Mononuclear cell (primary cell): ENCODE measurements around the gene RPS14. TPM values are rescaled to one million over a fixed set of nuclear protein-coding genes. Genes with fewer than 3 reads are reported as not detected.
A peak's percentile ranks its signal among the peaks of the same experiment; 100 is the strongest.
"Not testable (repeated sequence)": the region's sequence is repeated elsewhere in the genome, so short reads cannot be mapped to it uniquely, and the experiment has no call there.

ENCODE experiments used
- H3K27me3 ChIP-seq: 2 replicates; pipeline ENCODE4 v1.6.0; 2011; ENCODE audit warnings: low read length, control low read depth; ENCODE audit not compliant: insufficient read depth
- H3K4me1 ChIP-seq: 2 replicates; pipeline ENCODE4 v1.5.1; 2011; ENCODE audit warnings: mild to moderate bottlenecking, low read length, control low read depth; ENCODE audit not compliant: insufficient read depth
- H3K4me3 ChIP-seq: 2 replicates; pipeline ENCODE4 v1.5.1; 2011; ENCODE audit warnings: mild to moderate bottlenecking, low read length, moderate library complexity
- H3K9me3 ChIP-seq: 2 replicates; pipeline ENCODE4 v1.5.1; 2011; ENCODE audit warnings: low read depth, mild to moderate bottlenecking, control low read depth, low read length
- total RNA-seq: library from RNA; depleted of rRNA; stranded (reverse); fragments of >200 nt; gene quantifications from one replicate; pipeline ENCODE4 v1.2.3, GENCODE V29; 2012

Gene RPS14
- total RNA-seq, 1 donor: 4,450 TPM

DNA sequence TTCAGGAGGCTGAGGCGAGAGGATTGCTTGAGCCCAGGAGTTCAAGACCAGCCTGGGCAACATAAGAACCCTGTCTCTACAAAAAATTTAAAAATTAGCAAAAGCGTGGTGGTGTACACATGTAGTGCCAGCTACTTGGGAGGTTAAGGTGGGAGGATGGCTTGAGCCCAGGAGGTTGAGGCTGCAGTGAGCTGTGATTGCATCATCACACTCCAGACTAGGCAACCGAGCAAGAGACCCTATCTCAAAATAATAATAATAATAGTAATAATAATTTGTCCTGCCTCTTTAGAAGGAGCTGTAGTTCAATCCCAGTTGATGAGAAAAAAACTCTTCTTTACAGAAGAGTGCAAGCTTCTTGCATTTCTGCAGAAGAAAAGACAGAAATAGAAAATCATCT is 26.8 kb downstream of the RPS14 start:
- Histone ChIP-seq H3K27me3 (no peaks in the 10 kb centered on the region), H3K9me3 (no peaks in the 10 kb centered on the region), H3K4me1 (peaks cover 14% of the 10 kb centered on the region), H3K4me3 (no peak overlapping the region)

DNA sequence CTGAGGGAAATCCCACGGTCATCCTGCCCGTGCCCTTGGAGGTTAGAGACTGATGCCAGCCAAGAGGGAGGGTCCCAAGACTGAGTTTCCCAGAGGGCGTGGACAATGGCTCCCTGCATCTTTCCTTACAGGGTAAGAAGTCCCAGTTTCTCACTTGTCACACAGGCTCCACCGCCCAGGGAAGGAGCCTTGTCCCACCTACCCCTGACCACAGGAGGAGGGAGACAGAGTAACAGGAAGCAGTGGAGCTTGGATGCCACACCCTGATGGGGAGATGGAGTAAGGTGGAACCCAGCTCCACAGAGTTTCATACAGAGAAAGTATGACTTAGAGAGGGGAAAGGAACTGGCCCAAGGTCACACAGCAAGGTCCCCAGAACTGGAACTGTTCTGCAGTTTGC is 27.5 kb downstream of the RPS14 start:
- Histone ChIP-seq H3K4me1 (peaks cover 14% of the 10 kb centered on the region), H3K9me3 (no peaks in the 10 kb centered on the region), H3K4me3 (no peak overlapping the region), H3K27me3 (no peaks in the 10 kb centered on the region)

DNA sequence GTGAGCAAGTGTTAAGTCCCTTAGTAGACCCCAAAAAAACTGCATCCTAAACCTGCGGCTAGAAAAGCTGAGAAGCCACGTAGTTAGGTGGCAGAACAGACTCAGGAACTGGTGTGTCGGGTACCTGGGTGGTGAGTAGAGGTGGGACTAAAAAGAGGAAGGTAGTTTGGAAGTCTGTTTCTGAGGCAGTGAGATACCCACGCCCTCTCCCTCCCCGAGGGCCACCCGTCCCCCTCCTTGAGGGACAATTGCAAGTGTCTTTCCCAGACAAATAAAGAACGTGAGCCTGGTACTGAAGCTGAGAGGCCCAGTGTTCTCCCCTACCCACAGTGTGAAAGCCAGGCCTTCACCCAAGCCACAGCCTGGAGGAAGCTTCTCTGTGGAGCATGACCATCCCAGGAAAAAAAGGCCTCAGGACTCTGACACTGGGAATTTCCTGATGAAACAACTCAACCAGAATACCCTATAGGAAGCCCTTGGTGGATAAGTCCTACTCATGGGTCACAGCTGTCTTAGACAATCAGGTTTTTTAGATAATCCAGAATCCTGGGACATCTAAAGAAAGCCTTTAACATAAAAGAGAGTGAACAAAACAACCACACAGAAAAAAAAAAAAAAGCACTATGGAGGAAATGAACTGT is 29.8 kb downstream of the RPS14 start:
- no peaks in the 10 kb centered on the region for H3K27me3 ChIP-seq
- peaks cover 20% of the 10 kb centered on the region for H3K4me1 ChIP-seq
- no peaks in the 10 kb centered on the region for H3K9me3 ChIP-seq
- H3K4me3 ChIP-seq: no peak overlapping the region

DNA sequence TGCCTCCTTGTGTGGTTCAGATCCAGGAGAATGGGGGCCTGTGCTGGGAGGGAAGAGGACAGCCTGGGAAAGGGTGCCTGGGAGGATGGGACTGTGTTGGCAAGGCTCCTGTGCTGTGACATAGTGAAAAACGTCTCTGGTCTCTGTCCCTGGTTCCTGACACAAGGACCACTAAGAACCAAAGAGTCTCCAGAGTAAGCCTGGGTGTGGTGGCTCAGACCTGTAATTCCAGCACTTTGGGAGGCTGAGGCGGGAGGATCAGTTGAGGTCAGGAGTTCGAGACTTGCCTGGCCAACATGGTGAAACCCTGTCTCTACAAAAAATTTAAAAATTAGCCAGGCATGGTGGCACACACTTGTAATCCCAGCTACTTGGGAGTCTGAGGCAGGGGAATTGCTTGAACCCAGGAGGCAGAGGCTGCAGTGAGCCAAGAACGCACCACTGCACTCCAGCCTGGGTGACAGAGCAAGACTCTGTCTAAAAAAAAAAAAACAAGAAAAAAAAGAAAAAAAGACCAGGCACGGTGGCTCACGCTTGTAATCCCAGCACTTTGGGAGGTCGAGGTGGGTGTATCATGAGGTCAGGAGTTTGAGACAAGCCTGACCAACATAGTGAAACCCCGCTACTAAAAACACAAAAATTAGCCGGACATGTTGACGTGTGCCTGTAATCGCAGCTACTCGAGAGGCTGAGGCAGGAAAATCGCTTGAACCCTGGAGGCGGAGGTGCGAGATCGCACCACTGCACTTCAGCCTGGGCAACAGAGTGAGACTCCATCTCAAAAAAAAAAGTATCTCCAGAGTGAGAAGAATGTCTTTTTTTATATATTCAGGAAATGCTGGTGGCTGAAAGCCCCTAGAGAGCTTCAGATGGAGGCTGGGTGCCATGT is 35.4 kb downstream of the RPS14 start:
- H3K9me3 ChIP-seq, H3K27me3 ChIP-seq, H3K4me3 ChIP-seq: not testable (repeated sequence)
- peaks cover 58% of the 10 kb centered on the region for H3K4me1 ChIP-seq

DNA sequence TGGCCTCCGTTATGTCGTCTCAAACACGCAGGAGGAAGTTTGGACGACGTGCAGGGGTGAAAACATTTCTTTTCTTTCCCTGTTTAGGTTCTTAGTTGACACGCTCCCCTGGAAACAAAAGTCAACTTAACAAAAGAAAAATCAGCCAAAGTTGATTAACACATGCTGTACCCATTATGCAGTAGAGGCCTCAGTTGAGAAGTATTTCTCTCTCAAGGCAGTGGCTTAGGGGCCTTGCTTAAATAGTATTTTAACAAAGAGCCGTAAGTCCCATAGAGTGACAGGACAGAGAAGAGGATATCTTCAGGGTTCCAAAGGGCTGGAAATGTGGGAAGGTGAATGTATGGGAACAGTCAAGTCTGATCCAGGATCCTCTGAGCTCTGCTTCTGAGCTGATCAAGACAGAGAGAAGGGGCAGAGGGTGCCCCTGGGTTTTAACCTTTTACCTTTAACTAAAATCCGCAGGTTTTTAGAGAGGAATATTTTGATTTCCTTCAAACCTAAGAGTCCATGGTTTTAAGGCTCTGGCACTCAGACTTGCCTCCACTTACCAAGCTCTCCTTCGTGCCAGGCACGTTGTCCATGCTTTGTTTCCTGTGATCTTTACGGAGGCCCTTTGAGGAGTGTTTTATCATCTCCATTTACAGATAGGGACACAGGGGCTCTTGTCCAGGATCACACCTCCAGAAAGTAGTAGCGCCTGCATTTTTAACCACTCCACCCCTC is 36.2 kb downstream of the RPS14 start:
- Histone ChIP-seq H3K4me1 (peaks cover 66% of the 10 kb centered on the region), H3K27me3 (no peaks in the 10 kb centered on the region), H3K9me3 (no peaks in the 10 kb centered on the region), H3K4me3 (peak overlapping the region; percentile 97)

DNA sequence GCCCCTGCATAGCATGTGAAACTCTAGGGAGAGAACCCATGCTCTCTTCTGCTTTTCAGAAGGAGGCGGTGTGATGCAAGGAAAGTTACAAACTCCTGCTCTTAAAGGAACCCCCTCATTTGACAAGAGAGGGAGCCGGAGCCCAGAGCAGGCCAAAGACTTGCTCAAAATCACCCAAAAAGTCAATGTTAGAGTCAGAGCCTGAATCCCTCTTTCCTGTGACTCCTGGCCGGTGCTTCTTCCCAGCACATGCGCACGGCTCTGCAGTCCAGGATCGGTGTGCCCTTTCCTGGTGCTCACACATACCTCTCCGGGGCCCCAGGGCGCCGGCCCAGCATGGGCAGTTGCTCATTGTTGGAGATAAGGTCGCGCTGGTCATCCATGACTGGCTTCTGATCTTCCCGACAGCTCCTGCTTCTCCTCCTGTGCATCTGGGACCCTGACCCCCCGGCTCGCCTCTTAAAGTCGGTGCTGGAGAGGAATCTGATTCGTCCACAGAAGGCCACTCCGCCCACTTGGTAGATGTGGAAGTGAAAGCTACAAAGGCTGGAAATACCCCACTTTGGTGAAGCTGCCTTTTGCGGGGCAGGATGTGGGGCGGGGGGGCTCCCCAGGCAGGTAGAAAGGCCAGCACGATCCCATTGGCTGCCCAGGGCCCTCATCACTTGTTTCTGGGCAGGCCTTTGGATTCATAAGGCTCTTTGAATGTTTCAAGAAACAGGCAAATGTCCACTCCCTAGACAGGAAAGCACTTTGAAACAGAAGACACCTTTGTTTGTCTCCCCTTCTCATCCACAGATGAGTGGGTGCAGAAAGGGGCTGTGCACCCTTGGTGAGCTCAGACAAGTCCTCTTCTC is 37.0 kb downstream of the RPS14 start, which contains the start of gene CD74:
Gene CD74, minus strand, starts transcription at position 592 of the 857 bp plus-strand sequence. Its CDS starts 161 bp downstream, at position 431.
- Histone ChIP-seq H3K27me3 (no peaks in the 10 kb centered on the region), H3K4me3 (peak within 1 kb of the TSS; percentile 97), H3K4me1 (peaks cover 68% of the 10 kb centered on the region), H3K9me3 (no peaks in the 10 kb centered on the region)

DNA sequence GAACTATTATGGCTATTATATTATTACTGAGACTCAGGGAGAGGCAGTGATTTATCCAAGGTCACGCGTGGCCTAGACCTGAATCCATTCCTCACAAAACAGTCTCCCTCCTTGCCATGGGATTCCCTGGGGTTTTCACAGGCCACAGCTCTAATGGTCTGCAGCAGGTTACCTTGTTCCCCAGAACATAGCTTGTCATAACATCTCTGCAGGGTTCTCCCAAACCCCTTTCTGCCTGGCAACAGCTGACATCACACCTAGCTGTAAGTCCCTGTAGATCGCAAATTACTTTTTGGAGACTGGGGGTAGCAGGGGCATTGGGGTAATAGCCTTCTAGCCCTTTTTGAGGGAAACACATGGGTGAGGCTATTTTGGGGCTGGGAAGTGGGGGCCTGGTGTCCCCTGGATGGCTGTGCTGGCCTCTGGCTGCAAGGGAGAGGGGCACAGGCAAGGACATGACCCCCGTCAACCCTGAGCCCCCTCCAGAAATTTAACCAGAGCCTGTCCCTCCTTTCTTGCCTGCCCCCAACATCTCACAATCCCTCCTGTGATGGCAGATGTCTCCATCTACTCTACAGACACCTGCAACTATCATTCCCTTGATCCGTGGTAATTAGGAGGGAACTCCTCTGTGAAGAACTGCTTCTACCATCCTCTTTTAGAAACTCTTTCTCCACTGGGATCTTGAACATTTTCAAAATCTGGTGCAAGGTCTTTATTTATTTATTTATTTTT is 38.1 kb downstream of the RPS14 start:
- Histone ChIP-seq H3K4me3 (peak overlapping the region; percentile 97), H3K4me1 (peaks cover 72% of the 10 kb centered on the region), H3K27me3 (no peaks in the 10 kb centered on the region), H3K9me3 (no peaks in the 10 kb centered on the region)

DNA sequence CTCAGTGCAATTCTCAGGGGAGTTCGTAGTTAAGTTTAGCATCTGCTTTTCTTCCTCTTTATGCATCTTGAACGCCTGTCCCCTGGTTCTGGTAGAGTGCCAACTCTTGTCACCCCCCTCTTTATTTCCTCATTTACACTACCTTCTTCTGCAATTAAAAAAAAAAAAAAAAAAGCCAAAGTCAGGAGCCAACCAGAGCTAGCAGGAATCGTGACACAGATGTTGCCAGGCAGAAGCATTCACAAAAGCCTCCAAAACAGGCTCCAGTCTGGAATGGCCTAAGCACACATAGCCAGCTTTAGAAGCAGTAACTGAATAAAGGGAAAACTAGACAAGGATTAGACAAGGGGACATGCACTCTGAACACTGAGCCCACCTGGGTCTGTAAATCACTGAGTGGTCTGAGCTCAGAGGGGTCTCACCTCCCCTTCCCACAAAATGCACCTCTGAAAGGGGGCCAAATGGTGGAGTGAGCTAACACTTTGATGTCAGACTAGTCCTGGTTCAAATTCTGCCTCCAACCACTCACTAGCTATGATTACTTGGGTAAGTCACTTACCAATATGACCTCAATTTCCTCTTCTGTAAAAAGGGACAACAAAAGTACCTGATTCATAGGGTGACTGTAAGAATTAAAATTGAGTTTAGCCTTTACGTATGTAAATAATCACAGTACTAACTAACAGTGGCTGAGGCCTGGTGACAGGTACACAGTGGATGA is 38.9 kb downstream of the RPS14 start:
- Histone ChIP-seq H3K4me1 (peaks cover 72% of the 10 kb centered on the region), H3K27me3 (no peaks in the 10 kb centered on the region), H3K4me3 (peak overlapping the region; percentile 97), H3K9me3 (no peaks in the 10 kb centered on the region)

DNA sequence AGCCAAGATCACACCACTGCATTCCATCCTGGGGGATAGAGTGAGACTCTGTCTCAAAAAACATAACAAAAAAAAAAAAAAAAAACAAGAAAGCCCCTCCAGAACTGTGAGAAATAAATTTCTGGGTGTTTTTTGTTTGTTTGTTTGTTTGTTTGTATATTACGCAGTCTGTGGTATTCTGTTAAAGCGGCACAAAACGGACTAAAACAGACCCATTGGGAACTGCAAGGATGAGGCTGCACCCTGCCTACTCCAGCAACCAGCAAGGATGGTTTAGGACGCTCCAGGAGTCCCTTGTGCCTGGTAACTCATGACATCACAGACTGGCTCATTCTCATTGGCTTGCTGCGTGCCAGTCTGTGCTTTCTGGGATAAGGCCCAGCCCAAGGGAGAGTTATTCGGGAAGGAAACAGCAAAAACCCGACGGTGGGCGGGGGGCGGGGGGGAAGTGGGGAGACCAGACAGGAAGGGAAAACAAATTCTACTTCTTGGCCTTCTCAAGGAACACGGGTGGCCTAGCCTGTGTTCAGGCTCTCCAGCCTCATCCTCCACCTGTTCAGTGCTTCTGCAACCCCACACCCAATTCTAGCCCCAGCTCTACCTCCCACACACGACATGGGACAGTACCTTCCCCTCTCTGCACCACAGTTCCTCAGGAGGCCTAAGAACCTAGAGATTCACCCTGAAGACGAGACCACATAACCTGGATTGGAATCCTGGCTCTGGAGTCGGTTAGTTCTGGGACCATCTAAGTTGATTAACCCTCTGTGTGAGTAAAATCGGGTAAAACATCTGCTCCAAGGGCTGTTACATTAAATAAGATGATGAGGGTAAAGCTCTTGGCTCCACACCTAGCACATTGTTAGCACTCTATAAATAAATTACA is 39.7 kb downstream of the RPS14 start:
- Histone ChIP-seq H3K9me3 (no peaks in the 10 kb centered on the region), H3K4me3 (peak overlapping the region; percentile 97), H3K4me1 (peaks cover 66% of the 10 kb centered on the region), H3K27me3 (no peaks in the 10 kb centered on the region)

DNA sequence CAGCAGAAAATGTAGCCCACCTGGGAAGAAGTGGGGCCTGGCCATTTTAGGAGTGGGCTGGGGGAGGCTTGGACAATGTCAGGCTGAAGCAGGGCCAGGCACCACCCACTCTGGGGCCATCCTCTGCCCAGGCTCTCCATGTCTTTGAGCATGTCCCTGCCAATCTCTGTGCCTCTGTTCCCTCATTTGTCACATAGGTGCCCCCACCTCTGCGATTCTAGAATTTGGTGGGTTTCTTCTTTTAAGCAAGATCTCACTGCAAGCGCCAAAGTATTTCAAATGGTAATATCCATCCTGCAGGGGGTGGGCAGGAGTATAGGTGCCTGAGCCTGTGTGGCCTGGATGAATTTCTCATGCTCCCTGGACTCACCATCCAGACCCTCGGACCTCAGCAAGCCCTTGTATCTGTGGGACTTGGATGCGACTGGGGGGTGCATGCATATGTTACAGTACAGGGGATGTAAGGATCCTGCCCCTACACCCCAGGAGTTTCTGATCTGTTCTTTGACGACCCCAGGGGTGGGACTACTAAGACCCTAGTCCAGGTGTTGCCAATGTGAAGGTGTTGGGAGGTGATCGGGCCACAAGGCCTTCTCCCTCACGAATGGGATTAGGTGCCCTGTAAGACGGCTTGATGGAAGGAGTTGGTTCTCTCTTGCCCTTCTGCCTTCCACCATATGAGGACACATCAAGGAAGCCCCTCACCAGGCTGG is 41.2 kb downstream of the RPS14 start:
- Histone ChIP-seq H3K27me3 (no peaks in the 10 kb centered on the region), H3K4me1 (peaks cover 53% of the 10 kb centered on the region), H3K9me3 (no peaks in the 10 kb centered on the region), H3K4me3 (peak overlapping the region; percentile 97)

DNA sequence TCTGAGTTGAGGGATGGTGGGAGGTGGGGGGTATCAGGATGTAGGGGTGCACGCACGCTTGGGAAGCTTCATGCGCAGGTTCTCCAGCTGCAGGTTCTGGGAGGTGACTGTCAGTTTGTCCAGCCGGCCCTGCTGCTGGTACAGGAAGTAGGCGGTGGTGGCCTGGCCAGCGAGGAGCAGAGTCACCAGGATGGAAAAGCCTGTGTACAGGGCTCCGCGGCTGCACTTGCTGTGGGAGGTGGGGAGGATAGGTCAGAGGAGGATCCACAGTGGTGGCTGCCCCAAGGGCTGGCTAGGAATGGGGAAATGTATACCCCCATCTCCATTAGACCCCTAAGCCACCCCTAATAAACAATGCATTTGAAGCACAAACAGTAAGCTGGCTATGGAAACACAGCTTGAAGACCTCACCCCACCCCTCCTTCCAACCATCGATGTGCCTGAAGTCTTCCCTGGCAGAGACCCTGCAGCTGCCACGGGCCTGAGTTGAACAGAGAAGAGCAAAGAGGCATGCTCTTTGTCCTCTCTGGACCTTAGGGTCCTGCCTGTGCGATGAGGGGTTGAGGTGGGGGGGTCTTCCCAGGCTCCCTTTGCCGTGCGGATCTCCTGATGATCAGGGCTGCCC is 42.3 kb downstream of the RPS14 start:
- peaks cover 47% of the 10 kb centered on the region for H3K4me1 ChIP-seq
- no peaks in the 10 kb centered on the region for H3K27me3 ChIP-seq
- no peak overlapping the region for H3K4me3 ChIP-seq
- H3K9me3 ChIP-seq: no peaks in the 10 kb centered on the region

DNA sequence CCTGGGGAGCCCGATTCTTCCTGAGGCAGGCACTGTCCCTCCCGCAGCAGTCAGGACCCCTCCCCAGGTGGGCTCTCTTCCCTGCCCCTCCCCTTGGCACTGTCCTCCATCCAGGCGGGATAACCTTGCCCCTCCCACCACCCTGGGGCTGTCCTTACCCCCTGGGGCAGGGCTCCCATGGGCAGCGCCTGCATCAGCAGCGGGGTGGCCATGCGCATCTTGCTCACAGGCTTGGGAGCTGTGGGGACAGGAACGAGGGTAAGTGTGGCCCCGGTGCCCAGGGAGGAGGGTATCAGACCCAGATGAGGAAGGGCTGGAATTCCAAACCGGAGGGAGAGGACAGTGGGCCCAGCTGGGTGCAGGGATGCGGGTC is 42.8 kb downstream of the RPS14 start:
- Histone ChIP-seq H3K9me3 (no peaks in the 10 kb centered on the region), H3K4me1 (peaks cover 43% of the 10 kb centered on the region), H3K27me3 (no peaks in the 10 kb centered on the region), H3K4me3 (no peak overlapping the region)
